OCI-LY7 (cell line): Measurements from ENCODE around the gene COPS4.

Experiments used
- EZH2phosphoT487 ChIP-seq: fragments of 200-600 bp; sonication (generic); IDR thresholded peaks from 2 replicates; pipeline ENCODE4 v1.6.1; 2018; ENCODE audit warnings: low read depth, borderline replicate concordance, mild to moderate bottlenecking, mixed run types, antibody characterized with exemption, low read length, moderate library complexity, mixed read lengths
- TF ChIP-seq, protein P1 (sequence below): fragments of 200-600 bp; sonication (generic); conservative IDR thresholded peaks from 2 replicates; pipeline ENCODE4 v1.5.1; 2014; ENCODE audit warnings: mild to moderate bottlenecking, antibody characterized with exemption, low read length, moderate library complexity, mixed read lengths

DNA sequence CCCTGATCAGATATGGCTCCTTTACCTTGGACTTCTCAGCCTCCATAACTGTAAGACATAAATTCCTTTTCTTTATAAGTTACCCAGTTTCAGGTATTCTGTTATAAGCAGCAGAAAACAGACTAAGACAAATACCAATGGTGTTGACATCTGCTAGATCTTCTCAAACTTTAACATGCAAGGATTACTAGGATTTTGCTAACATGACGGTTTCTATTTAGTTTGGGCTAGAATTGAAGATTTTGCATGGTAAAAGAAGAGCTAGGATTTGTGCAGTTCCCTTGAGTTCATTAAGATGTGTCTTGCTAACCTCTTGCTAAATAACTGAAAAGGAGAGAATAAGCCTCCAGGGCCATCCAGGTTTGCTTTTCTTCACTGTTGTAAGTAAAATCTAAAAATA is 5.3 kb upstream of the COPS4 start:
- TF ChIP-seq, protein P1, sequence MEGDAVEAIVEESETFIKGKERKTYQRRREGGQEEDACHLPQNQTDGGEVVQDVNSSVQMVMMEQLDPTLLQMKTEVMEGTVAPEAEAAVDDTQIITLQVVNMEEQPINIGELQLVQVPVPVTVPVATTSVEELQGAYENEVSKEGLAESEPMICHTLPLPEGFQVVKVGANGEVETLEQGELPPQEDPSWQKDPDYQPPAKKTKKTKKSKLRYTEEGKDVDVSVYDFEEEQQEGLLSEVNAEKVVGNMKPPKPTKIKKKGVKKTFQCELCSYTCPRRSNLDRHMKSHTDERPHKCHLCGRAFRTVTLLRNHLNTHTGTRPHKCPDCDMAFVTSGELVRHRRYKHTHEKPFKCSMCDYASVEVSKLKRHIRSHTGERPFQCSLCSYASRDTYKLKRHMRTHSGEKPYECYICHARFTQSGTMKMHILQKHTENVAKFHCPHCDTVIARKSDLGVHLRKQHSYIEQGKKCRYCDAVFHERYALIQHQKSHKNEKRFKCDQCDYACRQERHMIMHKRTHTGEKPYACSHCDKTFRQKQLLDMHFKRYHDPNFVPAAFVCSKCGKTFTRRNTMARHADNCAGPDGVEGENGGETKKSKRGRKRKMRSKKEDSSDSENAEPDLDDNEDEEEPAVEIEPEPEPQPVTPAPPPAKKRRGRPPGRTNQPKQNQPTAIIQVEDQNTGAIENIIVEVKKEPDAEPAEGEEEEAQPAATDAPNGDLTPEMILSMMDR: no peak
- no peak for TF ChIP-seq EZH2phosphoT487
